ENCODE measurements around the gene RFX4.

RFX4 gene

DNA sequence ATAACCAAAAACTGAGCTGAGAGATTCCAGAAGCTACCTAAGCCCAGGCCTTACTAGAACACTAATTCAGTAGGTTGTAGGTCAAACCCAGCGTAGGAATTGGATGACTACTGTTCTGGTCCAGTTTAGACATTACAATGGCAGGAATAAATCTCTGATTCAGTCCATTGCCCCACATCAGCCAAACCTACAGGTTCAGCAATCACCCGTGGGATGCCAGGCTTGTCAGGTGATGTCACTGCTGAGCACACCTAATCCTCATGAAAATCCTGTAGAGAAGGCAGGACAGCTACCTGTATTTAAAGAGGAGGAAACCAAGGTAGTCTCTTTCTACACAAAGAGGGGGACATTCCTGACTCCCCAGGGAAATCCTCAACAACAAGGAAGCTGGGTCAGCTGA lies 63.7 kb downstream of the RFX4 start:
- DNase-seq (ENCODE audit: low read depth), result no peak

DNA sequence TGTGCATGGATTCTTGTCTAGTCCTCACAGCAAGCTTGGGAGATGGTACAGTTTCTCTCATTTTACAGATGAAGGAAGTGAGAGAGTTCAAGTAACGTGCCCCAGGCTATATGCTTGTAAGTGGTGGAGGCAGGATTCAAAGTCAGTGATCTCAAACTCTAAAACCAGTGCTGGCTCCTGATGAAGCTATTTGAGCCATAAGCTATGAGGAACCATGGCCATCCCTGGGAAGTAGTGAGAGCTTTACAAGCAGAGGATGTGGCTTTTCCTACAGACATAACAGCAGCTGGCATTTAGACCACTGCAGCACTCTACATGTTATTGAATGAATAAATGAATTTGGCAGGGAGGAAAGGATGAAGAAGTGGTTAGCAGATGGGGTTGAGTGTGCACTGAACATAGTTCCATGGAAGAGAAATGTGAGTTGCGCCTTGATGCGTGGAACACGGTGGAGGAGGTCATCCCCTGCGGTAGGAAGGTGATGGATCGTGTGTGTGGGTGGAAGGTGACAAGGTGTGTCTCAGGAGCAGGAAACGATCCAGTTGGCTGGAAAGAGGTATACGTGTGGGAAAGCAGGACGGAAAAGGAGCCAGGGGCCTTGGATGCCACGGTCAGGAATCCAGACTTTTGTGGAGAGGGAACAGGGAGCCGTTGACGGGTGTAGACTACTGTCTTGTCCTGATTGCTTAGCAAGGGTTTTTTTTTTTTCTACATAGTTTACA lies 65.2 kb downstream of the RFX4 start:
- no peak for DNase-seq (ENCODE audit: low read depth)

DNA sequence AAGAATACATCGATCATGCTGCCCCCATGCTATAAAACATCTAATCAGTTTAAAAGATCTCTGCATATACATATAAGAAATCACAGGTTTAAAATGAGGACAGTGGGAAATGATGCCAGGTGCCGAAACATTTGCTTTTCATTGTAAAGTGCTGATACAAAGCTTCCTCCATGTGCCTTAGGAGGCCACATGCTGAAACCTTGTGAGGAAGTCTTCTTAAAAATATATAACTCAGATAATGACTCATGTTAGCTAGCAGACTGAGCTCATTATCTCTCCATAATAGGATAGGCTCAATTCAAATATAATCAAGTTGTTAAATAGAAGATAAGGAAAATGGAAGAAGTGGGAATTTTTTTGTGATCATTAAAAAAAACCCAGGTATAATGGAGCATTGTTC lies 65.9 kb downstream of the RFX4 start:
- no peak for DNase-seq (ENCODE audit: low read depth)

DNA sequence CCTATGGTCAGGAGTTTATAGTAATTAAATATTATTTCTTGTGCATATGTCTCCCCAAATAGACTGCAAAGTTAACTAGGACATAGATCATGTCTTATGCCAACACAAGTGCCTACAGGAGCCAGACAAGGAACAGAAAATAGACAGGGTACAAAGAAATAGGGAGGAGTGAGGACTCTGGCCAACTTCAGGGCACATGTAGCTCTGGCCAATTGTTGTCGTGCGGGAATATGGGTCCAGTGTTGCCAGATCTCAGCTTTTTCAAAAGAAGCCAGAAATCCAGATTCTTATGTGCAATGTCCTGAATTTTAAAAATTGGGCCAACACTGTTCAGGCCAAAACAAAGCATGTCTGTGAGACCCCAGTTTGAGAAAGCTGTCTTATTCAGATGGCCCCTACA lies 68.7 kb downstream of the RFX4 start:
- DNase-seq (ENCODE audit: low read depth), result no peak

DNA sequence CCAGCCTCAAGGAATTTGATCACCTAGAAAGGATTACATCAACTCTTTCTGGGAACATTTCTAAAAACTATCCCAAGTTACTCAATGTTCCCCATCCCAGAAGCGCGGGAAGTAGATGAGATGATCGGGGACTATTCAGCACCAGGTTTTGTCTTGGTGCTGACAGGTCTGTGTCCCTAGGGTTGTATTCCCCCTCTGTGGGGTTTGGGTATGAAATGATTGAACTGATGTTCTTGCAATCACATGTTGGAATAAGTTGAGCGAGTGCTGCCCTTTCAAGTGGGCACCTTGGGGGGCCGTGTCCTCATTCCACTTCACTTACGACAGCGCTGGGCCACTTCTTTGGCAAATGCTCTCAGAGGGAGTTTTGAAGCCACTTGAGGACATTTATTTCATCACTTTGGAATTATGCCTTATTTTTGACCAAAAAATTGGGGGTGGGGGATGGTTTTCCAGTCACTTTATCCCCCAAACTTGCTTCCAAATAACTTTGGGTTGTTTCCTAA lies 69.8 kb downstream of the RFX4 start:
- DNase-seq (ENCODE audit: low read depth), result no peak

DNA sequence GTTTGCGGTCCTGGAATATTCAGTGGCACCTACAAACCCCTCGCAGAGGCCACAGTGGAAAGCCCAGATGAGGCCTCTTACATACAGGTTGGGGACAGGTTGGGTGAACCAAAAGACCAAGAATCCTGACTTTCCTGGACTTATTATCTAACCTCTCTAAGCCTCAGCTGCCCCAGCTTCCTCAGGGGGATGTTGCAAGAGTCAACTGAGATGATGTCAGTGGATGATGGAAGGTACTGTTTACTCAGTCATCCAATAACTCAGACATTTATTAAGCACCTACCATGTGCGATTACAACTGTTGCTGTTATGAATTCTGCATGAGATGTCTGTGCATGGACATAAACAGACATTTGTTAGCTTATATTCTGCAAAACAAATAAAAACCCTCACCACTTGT lies 72.8 kb downstream of the RFX4 start:
- peak; percentile 28 for DNase-seq (ENCODE audit: low read depth)

DNA sequence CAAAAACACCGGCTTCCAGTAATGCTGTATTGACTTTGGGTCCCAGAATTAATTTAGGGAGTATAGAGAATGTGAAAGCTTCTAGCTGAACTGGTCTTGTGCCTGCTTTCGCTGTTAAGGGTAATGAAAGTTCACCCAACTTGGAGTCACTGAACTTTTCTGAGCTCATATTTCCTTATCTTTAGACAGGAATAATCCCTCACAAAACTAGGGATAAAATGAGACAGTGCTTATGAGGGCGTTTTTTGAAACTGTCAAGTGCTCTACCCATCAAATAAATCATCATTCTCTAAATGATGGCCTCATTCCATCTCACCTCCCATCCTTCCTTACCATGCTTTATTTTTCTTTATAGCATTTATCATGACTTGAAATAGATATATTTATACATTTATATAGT lies 74.7 kb downstream of the RFX4 start:
- no peak for DNase-seq (ENCODE audit: low read depth)

DNA sequence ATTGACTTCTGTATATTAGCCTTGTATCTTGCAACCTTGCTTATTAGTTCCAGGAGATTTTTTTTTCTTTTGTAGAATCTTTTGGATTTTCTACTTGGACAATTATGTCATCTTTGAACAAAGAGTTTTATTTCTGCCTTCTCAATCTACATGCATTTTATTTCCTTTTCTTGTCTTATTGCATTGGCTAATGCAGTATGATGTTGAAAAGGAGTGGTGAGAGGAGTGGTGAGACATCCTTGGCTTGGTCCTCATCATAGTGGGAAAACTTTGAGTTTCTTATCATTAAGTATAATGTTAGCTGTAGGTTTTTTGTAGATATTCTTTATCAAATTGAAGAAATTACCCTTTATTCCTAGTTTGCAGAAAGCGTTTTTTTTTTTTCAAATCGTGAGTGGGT lies 80.6 kb downstream of the RFX4 start:
- no peak for DNase-seq (ENCODE audit: low read depth)

DNA sequence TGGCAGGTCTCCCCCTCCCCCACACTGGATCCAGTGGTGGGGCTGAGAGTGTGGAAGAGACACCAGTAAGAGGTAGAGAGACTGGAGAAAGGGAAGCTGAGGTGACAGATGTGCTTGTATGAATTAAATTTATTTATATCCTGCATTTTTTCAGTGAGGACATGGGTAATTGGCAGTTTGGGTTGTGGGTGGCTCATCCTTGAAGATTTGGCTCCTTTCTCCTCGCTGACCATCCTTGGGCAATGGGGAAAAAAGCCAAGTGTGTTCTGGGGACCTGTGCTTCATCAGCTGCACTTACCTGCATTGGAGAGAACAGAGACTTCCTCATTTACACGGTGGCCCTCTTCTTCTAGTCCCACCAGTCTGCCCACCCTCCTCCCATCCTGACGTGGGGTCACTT lies 86.4 kb downstream of the RFX4 start:
- DNase-seq (ENCODE audit: low read depth), result no peak

DNA sequence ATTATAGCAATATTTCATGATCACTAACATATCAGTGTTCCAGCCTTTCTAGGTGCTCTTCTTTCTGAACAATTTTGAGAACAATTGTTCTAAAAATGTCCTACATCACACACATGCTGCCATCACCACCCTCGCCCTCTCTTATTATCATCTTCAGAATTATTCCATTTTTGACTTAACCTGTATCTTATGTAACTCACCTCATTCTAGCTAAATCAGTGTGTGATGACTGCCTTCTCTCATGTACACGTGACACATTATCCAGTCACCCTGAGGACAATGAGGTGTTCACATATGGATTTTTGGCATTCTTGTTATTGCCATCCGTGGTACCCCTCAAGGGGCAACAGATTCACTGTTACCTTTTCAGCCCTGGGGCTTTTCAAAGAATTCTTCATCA lies 87.3 kb downstream of the RFX4 start:
- no peak for DNase-seq (ENCODE audit: low read depth)

DNA sequence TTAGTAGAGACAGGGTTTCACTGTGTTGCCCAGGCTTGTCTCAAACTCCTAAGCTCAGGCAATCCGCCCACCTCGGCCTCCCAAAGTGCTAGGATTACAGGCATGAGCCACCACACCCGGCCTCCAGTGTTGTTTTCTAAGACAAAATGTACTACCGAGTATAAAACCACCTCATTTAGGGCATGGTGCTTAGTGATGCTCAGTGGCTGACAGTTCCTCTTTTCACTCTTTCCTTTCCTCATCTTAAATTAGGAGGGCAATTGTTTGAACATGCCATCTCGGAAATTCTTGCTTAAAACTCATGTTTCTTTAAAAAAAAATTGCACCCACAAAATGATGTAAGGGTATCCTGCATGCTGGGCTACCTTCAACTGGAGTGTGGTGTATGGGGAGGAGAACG lies 89.0 kb downstream of the RFX4 start:
- DNase-seq (ENCODE audit: low read depth), result no peak

DNA sequence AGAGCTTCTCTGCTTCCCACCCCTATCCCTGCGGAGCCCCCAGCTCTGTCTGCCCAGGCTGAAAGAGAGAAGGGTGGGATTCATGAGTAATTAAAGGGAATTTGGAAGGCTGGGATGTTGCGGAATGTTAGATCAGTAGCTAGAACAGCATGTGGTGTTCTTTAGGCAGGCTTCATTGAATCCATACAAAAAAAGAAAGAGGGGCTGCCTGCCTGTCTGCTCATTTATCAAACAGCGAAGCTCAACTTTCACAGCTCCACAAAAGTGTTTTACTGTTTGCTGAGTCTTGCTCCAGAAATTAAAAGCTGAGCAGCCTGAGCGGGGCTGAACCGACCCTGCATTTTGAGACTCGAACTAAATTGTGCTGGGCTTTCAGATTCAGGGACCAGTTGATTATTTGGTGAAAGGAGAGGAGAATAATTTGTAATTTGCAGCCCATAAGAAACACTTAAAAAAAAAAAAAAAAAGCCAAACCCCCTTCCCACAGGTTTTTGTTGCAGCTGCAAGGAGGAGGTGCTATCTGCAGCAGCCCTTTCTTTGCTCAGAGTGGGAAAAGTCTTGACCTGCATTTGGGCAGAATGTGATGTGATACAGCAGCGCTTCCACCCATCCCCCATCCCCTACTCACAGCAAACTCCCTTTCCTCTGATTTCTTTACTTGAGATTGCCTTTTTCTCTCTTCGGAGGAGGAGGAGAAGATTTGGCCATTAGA lies 89.7 kb downstream of the RFX4 start:
- DNase-seq (ENCODE audit: low read depth), result no peak

DNA sequence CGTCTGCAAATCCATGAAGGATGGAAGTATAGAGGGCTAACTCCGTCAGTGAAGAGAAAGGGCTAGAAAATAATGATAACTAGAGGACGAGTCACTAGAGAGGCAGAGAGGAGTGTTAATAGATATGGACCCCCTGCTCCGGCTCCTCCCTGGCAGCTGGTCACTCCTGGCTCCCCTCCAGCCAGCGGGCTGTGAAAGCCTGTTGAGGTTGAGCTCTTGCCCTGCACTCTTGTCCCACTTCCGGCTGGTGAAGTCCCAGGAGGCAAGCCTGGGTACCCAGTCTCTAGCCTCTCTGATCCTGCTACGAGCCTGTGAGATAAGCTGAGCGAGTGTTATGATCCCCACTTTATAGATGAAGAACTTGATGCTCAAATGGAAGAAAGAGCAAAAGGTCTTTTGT lies 90.3 kb downstream of the RFX4 start:
- no peak for DNase-seq (ENCODE audit: low read depth)

DNA sequence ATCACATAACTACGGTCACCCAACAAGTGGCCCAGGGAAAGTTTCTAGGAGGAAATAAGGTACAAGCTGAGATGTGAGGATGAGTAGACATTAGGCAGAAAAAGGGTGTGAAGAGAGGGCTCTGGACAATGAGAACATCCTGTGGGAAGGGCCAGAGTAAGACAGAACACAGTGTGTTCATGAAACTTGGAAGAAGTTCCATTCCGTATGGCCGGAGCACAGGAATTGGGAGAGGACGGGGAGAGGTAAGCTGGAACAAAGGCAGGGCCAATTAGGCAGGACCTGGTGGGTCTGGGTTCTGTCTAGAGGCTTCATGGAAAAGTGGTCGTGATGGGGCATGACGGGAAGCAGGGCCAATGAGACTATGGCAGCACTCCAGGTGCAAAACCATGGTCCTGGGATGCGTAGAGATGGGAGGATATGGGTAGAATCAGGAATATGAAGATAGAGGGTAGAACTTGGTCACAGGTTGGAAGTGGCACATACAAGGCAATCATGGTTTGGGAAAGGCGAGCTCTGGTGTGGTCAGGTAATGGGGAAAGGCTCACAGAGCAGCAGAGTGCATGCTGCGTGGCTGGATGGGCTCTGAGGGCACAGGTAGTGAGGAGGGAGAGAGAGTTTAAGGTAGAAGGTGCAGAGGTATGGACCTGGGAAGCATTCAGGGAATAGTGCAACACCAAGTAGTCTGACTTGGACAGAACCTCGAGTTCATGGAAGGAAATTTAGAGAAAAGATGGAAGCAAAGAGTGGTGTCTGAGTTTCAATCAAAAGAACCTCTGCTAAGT lies 93.0 kb downstream of the RFX4 start:
- DNase-seq (ENCODE audit: low read depth), result no peak

DNA sequence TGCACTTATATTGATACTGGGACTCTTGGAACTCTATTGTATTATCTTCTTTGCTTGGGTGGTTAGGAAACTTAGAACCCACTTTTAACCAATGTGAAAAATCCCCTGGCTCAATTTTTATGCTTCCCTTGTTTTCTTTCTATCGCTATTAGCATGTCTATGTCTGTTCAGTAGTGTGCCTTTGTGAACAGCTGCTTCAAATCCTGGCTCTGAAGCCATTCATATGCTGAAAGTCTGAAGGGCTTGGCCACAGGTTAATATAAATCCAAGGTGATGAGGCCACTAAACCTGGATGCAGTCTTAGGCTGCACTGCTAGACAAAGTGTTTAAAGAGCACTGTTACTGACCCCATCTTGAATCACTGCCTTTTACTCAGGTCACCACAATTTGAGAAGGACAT lies 96.8 kb downstream of the RFX4 start:
- no peak for DNase-seq (ENCODE audit: low read depth)

DNA sequence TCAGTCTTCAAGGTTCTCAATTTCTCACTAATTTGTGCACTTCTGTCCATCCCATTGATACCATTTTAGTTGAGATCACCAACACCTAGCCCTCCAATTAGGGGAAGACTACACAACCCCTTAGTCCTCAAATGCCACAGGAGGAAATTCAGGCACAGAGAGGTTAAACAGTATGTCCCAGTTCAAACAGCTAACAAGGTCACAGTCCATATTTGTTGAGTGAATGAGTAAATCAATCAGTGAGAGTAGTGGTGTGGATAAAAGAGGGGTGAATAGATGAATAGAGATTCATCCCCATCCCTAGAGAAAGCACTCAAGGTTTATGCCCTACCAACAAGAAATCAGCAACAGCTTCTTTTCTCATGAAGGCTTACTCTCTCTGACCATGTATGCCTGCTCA lies 97.5 kb downstream of the RFX4 start:
- DNase-seq (ENCODE audit: low read depth), result no peak

DNA sequence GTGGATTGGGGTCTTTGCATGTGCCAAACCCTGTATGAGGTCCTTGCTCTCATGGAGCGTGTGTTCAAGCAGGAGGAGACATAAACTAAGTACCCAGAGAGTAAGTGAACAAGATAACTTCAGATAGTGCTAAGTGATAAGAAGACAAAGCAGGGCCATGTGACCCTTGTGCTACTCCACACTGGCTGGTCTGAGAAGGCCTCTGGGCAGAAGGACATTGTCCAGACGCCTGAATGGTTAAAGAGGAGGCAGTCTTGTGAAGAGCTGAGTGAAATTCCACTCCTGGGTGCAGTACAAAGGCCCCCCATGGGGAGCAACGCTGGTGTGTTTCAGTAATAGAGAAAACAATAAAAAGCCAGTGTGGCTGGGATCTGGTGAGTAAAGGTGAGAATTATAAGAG lies 98.4 kb downstream of the RFX4 start:
- no peak for DNase-seq (ENCODE audit: low read depth)

DNA sequence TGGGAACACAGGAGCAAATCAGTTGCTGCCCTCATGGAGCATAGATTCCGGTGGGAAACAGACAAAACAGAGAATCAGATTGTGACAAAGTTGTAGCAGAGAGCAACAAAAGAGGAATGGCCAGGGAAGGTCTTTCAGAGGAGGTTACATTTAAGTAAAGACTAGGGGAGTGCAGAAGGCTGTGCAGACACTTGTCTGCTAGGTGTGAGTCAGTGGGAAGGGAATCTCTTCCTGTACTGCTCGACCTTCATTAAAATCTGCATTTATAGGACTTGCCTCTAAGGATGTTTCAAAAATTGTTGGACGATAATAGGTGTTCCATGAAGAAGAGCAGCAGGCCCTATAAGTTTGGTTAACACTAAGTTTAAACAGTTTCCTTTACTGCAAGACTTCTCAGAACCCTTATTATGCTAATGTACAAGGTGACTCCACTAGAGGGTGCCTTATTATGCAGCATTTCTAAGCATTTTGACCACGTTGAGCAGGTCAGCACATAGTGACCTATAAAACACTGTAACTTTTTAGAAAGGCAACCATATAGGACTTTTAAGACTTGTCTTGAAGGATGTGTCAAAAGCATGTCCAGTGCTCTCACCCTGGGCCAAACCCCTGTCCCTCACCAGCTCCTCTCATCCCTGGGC lies 99.9 kb downstream of the RFX4 start:
- peak; percentile 50 for DNase-seq (ENCODE audit: low read depth)

DNA sequence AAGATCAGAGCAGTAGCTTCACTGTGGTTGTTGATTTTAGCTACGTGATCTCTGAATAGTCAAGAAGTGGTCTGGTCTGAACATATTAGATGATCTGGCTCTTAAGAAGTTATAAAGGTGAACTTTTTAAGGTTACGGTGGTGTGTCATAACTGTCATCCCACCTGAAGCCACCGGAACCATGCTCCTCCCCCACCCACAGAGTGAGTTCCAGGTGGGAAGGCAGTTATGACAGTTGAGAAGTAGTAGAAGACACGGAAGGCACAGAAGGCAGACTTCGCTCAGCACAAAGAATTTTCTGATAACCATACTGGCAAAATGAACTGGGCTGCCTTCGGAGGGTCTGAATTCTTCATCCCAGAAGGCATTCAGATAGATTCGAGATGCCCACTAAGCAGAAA lies 101.7 kb downstream of the RFX4 start:
- DNase-seq (ENCODE audit: low read depth), result no peak

DNA sequence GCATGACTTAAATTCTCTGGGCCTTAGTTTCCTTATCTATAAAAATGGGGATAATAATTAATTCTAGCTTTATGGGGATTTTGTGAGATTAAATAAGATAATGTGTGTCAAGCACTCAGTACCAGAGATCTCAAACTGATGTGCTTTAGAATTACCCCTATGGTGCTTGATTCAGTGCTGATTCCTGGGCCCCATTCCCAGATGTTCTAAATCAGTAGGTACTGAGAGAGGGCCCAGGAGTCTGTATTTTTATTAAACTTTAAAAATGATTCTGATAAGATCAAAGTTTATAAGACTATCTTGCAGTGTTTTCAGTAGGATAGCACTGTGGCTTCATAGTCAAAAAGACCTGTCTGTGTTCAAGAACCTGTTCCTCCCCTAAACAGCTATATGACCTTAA lies 102.6 kb downstream of the RFX4 start:
- no peak for DNase-seq (ENCODE audit: low read depth)

DNA sequence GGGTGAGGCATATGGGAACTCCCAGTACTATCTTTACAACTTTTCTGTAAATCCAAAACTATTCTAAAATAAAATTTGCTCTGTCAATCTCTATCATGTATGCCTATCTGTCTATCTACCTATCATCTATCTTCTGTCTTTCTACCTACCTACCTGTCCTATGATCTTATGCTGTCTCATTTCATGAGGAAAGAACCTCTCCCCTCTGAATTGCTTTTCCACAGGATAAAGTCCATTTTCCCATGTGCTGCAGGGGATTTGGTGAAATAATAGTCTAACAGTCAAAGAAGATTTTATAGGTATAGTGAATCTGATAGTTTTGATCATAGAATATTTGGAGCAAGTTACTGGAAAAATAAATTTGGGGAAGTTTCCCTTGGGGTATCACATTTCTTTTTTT lies 104.9 kb downstream of the RFX4 start:
- no peak for DNase-seq (ENCODE audit: low read depth)

DNA sequence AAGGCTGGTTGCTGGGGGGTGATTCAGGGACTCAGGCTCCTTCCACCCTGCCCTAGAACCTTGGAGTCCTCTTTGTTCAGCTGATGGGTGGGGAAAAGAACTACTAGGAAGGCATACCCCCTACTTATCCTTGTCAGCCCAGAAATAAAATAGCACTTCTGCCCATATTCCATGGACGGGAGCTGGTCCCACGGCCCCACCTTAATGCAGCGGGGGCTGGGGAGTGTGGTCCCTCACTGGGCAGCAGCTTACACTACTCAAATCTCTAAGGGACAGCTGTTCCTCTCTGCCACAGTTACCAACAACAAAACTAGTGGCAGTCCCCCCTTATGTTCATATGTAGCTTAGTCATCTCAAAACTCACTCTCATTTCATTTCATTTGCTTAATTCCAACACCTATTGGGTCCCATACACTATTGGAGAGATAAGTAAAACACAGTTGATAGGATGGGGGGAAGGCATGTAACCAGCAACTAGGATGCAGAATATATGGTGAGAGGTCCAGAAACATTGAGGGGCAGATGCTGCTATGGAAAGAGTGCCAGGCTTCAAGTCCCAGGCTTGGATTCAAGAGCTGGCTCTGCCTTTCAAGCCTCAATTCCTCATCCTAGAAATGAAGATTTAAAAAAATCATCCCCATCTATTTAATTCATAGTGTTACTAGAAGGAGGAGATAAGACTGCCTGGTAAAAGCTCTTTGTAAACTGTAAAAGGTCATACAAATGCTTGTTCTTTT lies 107.9 kb downstream of the RFX4 start:
- no peak for DNase-seq (ENCODE audit: low read depth)

Measured in amniotic epithelial cell (primary cell).